Measurements from ENCODE around the gene CPLX1. TPM values are rescaled to one million over a fixed set of nuclear protein-coding genes. Genes with fewer than 3 reads are reported as not detected.

The CPLX1 gene
- total RNA-seq, 4 donors from 2014 or later = 0.31 to 0.96 (median 0.54) TPM; not detected in 1

DNA sequence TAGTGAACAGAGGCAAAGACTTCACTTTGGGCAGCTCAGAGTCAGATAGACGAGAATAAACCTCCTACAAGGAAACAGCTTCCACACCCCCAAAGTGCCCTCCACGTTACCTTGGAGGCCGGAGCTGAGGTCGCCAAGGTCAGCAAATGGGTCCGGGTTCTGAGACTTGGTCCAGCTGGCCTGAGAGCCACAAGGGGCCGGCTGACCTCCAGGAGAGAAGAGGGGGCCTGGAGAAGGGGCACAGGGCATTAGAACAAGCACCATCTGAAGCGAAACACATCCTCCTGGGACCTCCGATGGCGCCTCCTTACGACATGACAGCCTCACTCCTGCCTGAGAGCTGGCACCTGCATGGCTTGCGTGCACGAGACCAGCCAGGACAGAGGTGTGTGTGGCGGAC lies 33.6 kb upstream of the CPLX1 start:
- Histone ChIP-seq H3K4me1 (no peaks in the 10 kb centered on the region), H3K4me3 (no peak overlapping the region), H3K27me3 (no peaks in the 10 kb centered on the region), H3K27ac (no peak overlapping the region), H3K36me3 (peaks cover 0 to 96% of the 10 kb centered on the region in 2 donors), H3K9me3 (no peaks in the 10 kb centered on the region)
- TF ChIP-seq POLR2AphosphoS5 (IDR thresholded peaks at IDR 0.05) (no peak), EP300 (IDR thresholded peaks at IDR 0.05) (no peak), POLR2A (IDR thresholded peaks at IDR 0.05) (no peak)
- TF ChIP-seq, protein P1, sequence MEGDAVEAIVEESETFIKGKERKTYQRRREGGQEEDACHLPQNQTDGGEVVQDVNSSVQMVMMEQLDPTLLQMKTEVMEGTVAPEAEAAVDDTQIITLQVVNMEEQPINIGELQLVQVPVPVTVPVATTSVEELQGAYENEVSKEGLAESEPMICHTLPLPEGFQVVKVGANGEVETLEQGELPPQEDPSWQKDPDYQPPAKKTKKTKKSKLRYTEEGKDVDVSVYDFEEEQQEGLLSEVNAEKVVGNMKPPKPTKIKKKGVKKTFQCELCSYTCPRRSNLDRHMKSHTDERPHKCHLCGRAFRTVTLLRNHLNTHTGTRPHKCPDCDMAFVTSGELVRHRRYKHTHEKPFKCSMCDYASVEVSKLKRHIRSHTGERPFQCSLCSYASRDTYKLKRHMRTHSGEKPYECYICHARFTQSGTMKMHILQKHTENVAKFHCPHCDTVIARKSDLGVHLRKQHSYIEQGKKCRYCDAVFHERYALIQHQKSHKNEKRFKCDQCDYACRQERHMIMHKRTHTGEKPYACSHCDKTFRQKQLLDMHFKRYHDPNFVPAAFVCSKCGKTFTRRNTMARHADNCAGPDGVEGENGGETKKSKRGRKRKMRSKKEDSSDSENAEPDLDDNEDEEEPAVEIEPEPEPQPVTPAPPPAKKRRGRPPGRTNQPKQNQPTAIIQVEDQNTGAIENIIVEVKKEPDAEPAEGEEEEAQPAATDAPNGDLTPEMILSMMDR (IDR thresholded peaks at IDR 0.05) = no peak
- ATAC-seq = no peak
- 77% methylated on average over 3 of the region's 13 CpGs; no CpG with 5 or more reads in 1 of the 2 donors for WGBS, 2 donors (ENCODE audit: low coverage in 1 of 2)

DNA sequence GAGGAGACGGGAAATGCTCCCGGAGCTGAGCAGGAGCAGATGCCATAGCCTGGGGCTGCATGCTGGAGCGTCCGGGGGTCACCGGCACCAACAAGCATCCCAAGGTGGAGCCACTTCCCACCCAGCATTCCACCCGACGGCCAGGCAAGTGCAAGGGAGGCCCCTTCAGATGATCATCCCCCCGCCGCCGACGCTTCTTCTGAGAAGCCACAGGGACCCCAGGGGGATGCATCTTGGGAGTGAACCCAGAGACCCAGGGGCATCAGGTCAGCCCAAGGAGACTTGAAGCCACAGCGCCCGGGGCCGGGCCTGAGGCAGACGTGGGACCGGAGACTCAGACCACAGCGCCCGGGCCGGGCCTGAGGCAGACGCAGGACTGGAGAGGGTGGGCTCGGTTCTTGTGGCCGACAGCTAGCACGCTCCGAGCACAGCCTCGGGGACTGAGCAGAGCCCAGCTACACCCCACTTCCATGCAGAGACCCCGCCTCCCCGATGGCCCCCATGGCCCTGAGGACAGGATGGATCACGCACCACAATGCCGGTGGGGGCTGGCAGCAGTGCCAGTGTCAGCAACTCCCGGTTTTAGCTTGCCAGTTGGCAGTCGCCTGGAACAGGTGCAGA lies 33.0 kb upstream of the CPLX1 start:
- no peak for TF ChIP-seq POLR2A (IDR thresholded peaks at IDR 0.05)
- no peak for TF ChIP-seq EP300 (IDR thresholded peaks at IDR 0.05)
- TF ChIP-seq, protein P1 (IDR thresholded peaks at IDR 0.05) = no peak
- TF ChIP-seq POLR2AphosphoS5 (IDR thresholded peaks at IDR 0.05) = no peak
- no peaks in the 10 kb centered on the region for H3K4me1 ChIP-seq
- no peaks in the 10 kb centered on the region for H3K9me3 ChIP-seq
- H3K36me3 ChIP-seq = peaks cover 0 to 95% of the 10 kb centered on the region in 2 donors
- H3K27me3 ChIP-seq = no peaks in the 10 kb centered on the region
- WGBS, 2 donors (ENCODE audit: low coverage in 1 of 2) = 88% methylated on average over 6 of the region's 31 CpGs; no CpG with 5 or more reads in 1 of the 2 donors
- no peak overlapping the region for H3K27ac ChIP-seq
- H3K4me3 ChIP-seq = no peak overlapping the region
- no peak for ATAC-seq

DNA sequence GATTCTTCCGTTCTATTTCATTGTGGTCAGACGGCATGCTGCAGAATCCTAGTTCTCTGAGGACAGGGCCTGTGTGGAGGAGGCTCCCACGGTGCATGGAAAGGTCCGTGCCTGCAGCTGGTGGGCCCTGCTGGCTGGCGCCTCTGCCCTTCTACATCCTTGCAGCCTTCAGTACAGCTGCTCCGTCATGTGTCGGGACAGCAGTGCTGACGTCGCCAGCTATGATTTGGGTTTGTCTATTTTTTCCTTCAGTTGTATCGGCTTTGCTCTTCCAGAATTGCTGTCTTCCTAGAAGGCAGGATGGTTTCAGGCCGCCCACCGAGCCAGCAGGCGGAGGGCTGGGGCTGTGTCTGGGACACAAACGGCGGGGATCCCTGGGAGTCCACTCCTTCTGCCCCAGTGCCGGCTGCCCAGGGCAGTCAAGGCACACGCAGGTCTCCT lies 32.1 kb upstream of the CPLX1 start:
- no peak overlapping the region for H3K27ac ChIP-seq
- ATAC-seq = no peak
- H3K27me3 ChIP-seq = no peaks in the 10 kb centered on the region
- no peaks in the 10 kb centered on the region for H3K4me1 ChIP-seq
- TF ChIP-seq, protein P1 (IDR thresholded peaks at IDR 0.05) = no peak
- TF ChIP-seq POLR2A (IDR thresholded peaks at IDR 0.05) (no peak), POLR2AphosphoS5 (IDR thresholded peaks at IDR 0.05) (no peak), EP300 (IDR thresholded peaks at IDR 0.05) (no peak)
- no peak overlapping the region for H3K4me3 ChIP-seq
- no peaks in the 10 kb centered on the region for H3K9me3 ChIP-seq
- H3K36me3 ChIP-seq = peaks cover 0 to 94% of the 10 kb centered on the region in 2 donors
- WGBS, 2 donors (ENCODE audit: low coverage in 1 of 2) = 85% methylated on average over 10 of the region's 17 CpGs; no CpG with 5 or more reads in 1 of the 2 donors

DNA sequence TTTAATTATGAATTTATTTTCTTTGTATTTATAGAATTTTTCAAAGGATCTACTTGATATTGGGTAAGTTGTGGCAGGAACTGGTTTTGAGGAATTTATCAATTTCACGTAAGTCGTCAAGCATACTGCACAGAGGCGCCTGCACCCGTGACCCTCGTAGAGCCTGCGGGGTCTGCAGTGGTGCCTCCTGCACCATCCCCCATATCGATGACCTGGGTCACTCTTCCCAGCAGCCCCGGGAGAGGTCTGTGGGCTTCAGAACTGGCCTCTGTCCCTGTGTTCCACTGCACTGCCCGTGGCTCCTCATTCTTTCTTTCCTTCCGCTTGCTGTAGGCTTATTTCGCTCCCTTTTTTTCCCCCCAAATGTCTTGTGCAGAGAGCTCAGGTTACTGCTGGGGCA lies 31.5 kb upstream of the CPLX1 start:
- H3K4me1 ChIP-seq = no peaks in the 10 kb centered on the region
- ATAC-seq = no peak
- H3K27ac ChIP-seq = no peak overlapping the region
- peaks cover 0 to 94% of the 10 kb centered on the region in 2 donors for H3K36me3 ChIP-seq
- WGBS, 2 donors (ENCODE audit: low coverage in 1 of 2) = 88 to 89% methylated on average over 6 to 11 of the region's 11 CpGs
- no peaks in the 10 kb centered on the region for H3K9me3 ChIP-seq
- no peaks in the 10 kb centered on the region for H3K27me3 ChIP-seq
- H3K4me3 ChIP-seq = no peak overlapping the region
- no peak for TF ChIP-seq POLR2AphosphoS5 (IDR thresholded peaks at IDR 0.05)

DNA sequence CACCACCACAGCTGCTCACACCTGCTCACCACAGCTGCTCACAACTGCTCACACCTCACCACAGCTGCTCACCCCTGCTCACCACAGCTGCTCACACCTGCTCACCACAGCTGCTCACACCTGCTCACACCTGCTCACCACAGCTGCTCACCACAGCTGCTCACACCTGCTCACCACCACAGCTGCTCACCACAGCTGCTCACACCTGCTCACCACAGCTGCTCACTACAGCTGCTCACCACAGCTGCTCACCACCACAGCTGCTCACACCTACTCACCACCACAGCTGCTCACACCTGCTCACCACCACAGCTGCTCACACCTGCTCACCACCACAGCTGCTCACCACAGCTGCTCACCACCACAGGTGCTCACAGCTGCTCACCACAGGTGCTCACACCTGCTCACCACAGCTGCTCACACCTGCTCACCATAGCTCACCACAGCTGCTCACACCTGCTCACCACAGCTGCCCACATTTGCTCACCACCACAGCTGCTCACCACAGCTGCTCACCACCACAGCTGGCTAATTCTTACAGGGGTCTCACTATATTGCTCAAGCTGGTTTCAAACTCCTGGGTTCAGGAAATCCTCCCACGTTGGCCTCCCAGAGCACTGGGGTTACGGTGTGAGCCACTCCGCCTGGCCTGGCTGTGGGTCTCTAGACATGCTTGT lies 30.4 kb upstream of the CPLX1 start:
- Histone ChIP-seq H3K9me3 (no peaks in the 10 kb centered on the region), H3K4me3 (no peak overlapping the region), H3K36me3 (peaks cover 0 to 94% of the 10 kb centered on the region in 2 donors), H3K27ac (no peak overlapping the region), H3K4me1 (no peaks in the 10 kb centered on the region), H3K27me3 (no peaks in the 10 kb centered on the region)
- TF ChIP-seq POLR2A (IDR thresholded peaks at IDR 0.05) (no peak), EP300 (IDR thresholded peaks at IDR 0.05) (no peak), POLR2AphosphoS5 (IDR thresholded peaks at IDR 0.05) (no peak)
- TF ChIP-seq, protein P1 (IDR thresholded peaks at IDR 0.05) = no peak
- no peak for ATAC-seq
- 80 to 96% methylated on average over 1 to 3 of the region's 3 CpGs for WGBS, 2 donors (ENCODE audit: low coverage in 1 of 2)

All from gastroesophageal sphincter (tissue), 4 donors.